A673 (cell line): ENCODE measurements around the gene NCAM2.

Experiments
- EZH2 ChIP-seq: fragments of 200-600 bp; sonication (generic); IDR thresholded peaks from 2 replicates; pipeline ENCODE4 v1.6.1; 2017; ENCODE audit warnings: borderline replicate concordance, low read depth, mild to moderate bottlenecking, mixed read lengths, antibody characterized with exemption, low read length; ENCODE audit not compliant: poor library complexity, severe bottlenecking
- TF ChIP-seq, protein P1 (sequence below): fragments of 300-800, 200-600 bp; sonication (generic); conservative IDR thresholded peaks from 2 replicates; pipeline ENCODE4 v1.5.1; 2017; ENCODE audit warnings: low read depth, mild to moderate bottlenecking, antibody characterized with exemption, low read length, moderate library complexity, mixed read lengths

- TF ChIP-seq, protein P1, sequence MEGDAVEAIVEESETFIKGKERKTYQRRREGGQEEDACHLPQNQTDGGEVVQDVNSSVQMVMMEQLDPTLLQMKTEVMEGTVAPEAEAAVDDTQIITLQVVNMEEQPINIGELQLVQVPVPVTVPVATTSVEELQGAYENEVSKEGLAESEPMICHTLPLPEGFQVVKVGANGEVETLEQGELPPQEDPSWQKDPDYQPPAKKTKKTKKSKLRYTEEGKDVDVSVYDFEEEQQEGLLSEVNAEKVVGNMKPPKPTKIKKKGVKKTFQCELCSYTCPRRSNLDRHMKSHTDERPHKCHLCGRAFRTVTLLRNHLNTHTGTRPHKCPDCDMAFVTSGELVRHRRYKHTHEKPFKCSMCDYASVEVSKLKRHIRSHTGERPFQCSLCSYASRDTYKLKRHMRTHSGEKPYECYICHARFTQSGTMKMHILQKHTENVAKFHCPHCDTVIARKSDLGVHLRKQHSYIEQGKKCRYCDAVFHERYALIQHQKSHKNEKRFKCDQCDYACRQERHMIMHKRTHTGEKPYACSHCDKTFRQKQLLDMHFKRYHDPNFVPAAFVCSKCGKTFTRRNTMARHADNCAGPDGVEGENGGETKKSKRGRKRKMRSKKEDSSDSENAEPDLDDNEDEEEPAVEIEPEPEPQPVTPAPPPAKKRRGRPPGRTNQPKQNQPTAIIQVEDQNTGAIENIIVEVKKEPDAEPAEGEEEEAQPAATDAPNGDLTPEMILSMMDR, result no peak
- no peak for TF ChIP-seq EZH2
These were observed 549.3 kb downstream of the NCAM2 start for GRCh38 chr21:21547368-21547953.
